RPMI7951 (cell line): Measurements from ENCODE around the gene DYRK1B. TPM values are rescaled to one million over a fixed set of nuclear protein-coding genes. Genes with fewer than 3 reads are reported as not detected.

Experiments used
- DNase-seq: peaks from one replicate; pipeline ENCODE4 v3.0.0-alpha.2; 2012; ENCODE audit warnings: low read depth
- total RNA-seq: library from RNA; depleted of rRNA; stranded (reverse); fragments of >200 nt; shearing (Covaris generic); gene quantifications from 2 replicates; pipeline ENCODE4 v1.2.3, GENCODE V29; 2014

DYRK1B gene
- total RNA-seq, 1 experiment from 2014 or later, result 0.24 TPM

GRCh38 chr19:39858541-39858940 is 24.6 kb upstream of the DYRK1B start:
- DNase-seq, result no peak

- no peak for DNase-seq
Measured at GRCh38 chr19:39852882-39853281, 18.9 kb upstream of the DYRK1B start.

GRCh38 chr19:39850892-39851291 is 16.9 kb upstream of the DYRK1B start:
- DNase-seq, result no peak

DNA sequence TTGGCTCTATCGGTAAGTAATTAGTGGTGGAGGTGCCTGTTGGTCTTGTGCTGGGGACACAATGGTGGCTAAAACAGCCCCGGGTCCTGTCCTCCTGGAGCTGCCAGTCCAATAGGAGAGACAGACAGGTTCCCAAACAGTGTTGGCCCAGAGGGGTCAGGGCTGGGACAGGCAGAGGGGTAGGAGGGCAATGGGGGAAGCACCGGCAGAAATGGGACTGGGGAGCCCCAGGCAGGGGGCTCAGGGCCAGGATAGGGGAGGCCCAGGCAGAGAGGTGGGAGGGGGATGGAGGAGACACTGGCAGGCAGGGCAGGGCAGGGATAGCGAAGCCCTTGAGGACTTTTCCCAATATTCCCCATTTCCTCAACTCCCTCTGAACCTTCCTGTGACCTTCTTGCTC is 14.4 kb upstream of the DYRK1B start:
- DNase-seq, result no peak

GRCh38 chr19:39847525-39847924 is 13.6 kb upstream of the DYRK1B start:
- DNase-seq, result no peak

DNA sequence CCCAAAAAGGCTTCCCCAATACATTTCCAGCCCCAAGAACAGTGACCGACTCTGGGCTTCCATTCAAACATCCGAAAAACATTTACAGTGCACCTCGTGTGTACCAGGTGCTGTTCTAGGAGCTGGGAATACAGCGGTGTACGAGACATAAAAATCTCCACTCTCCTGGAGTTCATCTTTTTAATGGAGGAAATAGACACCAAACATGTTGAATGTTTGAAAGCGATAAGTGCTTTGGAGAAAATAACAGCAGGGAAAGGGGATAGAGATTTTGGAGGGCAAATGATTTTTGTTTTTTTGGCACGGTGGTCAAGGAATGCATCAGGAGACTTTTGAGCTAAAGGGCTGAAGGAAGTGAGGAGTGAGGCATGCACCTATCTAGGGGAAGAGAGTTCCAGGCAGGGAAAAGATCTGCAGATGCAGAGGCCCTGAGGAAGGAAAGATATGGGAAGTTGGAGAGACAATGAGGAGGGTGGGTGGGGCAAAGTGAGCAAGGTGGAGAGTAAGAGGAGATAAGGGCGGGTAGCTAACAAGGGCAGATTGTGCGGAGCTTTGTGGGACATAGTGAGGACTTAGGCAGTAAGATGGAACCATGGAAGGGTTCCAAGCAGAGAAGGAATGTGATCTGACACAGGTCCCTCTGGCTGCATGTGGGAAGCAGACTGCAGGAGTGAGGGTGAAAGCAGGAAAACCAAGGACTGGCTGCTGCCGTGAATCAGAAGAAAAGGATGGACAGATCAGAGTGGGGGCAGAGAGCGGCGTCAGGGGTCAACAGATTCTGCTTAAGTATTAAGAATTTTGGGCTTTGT is 12.9 kb upstream of the DYRK1B start:
- DNase-seq, result no peak

- peak; percentile 89 for DNase-seq
Measured at GRCh38 chr19:39845933-39846677, 12.1 kb upstream of the DYRK1B start, which contains the start of gene FBL. TSS of gene FBL (minus strand) at chr19:39846379. CDS start at chr19:39846300, 79 bp downstream.

GRCh38 chr19:39845584-39845932 is 11.6 kb upstream of the DYRK1B start:
- DNase-seq, result peak; percentile 38

DNA sequence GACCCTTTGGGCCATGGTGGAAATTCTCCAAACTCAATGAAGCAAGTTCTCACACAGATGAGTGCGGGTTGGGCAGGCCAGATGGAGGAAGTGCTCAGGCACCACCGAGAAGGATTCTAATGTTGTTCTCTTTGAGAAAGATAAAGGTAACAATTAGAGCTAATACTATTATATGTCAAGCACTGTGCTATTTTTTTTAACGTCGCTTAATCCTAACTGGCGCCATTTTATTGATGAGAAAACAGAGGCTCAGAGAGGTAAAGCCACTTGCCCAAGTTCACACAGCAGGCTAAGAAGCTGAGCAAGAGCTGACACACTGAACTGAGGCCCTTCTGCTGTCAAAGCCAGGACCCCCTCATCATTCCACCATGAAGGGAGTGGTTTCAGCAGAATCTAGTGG is 11.2 kb upstream of the DYRK1B start:
- DNase-seq, result no peak

DNA sequence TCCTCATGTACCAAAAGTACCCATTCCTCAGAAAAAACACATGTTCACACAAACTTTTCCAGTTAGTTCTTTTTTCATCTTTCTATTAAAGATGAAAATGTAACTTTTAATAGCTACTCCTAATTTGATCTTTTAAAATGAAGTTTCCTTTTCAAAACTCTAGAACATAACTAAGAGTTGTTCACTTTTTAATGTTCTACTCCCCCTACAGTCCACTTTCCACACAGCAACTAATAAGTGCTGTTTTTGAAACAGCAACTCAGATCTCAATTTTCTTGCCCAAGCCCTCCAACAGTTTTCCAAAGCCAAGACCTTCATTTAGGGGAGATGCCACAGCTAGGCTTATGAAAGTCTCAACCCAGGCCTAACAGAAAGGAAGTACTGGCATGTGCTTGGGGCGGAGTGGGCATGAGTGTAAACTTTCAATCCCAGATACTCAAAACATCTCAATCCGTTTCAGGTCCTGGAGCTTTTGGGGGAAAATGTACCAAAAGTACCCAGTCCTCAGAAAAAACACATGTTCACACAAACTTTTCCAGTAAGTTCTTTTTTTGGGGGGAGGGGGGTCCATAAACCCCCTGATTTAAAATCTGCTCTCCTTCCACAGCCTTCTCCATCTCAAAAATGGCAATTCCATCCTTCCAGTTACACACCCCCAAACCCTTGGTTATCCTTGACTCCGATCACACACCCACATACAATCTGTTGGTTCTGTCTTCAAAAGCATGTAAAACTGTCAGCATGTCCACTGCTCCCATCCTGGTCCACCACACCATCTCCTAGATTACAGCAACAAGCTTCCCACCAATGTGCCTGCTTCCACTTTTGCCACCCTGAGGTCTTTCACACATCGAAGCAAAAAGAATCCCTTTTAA is 10.2 kb upstream of the DYRK1B start:
- peak; percentile 59 for DNase-seq

DNA sequence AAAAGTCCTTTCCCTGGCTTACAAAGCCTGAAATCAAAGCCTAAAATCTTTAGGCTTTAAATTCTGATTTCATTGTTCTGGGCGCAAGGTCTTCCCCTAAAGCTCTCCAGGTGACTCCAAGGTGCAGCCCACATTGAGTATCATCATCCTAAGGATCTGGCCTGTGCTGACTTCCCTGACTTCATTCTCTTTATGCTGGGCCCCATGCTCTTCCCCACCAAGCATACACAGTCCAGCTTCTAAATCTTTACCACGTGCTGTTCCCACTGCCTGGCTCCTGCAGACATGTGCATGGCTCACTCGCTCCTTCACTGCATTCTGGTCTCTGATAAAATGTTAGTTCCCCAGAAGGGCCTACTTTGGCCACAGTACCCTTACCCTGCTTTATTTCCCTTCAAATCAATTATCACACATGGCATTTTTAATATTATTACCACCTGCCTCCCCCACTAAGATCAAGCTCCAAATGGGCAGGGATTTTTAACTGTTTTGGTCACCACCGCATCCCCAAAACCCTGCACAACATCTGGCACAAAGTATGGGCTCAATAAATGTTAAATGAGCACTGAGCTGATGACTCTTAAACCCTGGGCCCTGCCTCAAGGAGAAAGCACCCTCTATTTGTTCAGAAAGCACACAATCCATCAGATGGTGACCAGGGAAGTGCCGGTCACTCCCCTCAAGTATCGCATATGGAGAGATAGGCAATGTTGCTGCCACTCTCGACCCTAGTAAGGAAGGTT is 8.9 kb upstream of the DYRK1B start:
- DNase-seq, result no peak

DNA sequence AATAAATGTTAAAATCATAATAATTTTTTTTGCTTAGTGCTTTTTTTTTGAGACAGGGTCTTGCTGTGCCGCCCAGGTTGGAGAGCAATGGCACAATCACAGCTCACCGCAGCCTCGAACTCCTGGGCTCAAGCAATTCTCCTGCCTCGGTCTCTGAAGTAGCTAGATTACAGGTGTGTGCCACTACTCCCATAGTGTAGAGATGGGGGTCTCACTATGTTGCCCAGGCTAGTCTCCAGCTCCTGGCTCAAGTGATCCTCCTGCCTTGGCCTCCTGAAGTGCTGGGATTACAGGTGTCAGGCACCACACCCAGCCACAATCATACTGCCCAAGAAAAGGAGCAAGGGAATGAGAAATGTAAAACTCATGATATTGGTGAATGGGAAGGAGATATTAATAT is 7.1 kb upstream of the DYRK1B start:
- DNase-seq, result no peak

DNA sequence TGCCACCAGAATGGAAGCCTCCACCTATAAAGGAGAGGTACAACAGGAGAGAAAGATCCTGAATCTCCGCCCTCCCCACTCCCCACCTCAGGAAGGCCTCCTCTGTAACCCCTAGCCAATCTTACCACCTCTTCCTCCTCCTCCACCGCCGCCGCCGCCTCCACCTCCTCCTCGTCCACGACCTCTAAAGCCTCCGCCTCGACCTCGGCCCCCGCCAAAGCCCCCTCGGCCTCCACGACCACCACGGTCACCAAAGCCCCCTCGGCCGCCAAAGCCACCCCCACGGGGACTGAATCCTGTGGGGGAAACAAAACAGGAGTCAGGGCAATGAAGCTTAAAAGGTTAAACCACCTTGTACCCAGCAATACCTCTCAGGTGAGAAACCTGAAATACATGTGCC is 6.5 kb upstream of the DYRK1B start:
- no peak for DNase-seq

- no peak for DNase-seq
Measured at GRCh38 chr19:39839678-39840327, 5.8 kb upstream of the DYRK1B start.

DNA sequence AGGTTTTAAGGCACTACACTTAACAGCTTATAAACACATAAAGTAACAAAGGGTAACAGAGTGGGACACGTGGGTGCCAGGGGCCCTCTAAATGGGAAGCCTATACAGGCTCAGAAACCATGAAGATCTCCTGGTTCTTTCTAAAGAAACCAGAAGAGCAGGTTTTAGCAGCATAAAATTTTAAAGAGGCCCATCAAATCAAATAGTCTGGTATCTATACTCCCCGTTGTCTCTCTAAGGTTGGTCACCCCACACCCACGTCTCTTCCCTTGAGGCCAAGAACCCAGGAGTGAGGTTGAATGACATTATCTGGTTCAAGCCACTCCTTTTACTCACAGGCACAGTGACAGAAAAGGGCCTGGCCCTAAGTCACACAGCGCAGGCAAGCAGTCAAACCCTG is 4.6 kb upstream of the DYRK1B start:
- no peak for DNase-seq

DNA sequence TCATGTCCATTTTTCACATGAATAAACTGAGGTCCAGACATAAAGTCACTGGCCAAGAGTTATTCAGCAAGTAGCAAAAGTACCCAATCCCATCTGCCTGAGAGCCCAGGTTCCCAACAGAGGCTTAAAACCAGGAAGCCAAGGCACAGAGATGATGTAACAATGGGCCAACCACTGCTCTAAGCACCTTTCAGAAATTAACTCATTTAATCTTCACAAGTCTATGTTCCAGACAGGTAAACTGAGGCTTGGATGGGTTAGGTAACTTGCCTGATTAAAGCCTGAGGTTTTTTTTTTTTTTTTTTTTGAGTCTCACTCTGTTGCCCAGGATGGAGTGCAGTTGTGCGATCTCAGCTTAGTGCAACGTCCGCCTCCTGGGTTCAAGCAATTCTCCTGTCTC is 4.0 kb upstream of the DYRK1B start:
- DNase-seq, result no peak

DNA sequence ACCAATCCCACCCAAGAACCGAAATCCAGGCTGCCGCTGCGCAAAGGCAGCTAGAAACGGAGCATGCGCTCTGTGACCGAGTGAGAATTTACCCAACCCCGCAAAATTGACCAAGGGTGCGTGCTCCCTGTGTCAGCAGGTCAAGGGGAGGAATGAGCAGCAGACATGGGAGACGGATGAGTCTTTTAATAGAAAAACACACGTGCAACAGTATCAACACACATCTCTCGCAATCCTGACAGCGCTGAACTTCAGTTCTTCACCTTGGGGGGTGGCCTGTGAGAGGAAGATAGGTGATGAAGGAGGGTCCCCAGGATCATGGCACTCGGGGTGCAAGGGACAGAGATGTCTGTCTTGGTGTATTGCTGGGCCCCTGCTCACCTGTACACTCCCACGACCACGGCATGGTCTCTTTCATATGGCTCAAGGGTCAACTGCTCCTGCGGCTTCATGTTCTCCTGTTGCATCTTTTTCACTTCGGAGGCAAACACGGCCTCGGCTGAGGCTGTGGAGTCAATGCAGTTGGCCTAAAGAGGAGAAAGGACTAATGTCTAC is 402 bp upstream of the DYRK1B start:
- no peak for DNase-seq

DNA sequence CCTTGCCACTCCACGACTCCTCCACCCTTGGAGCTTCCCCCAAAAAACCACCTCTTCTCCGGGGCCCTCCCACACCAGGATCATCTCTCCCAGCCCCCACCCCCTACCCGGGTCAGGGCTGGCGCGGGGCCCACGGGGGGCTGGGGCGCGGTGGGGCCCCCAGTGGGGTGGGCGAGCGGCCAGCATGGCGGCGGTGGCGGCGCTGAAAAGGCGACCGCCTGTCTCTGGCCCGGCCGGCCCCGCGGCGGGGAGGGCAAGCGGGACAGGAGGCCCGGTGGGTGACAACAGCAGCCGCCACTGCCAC is 850 bp downstream of the DYRK1B start:
- no peak for DNase-seq

GRCh38 chr19:39832341-39833083 is 1.4 kb downstream of the DYRK1B start:
- no peak for DNase-seq

DNA sequence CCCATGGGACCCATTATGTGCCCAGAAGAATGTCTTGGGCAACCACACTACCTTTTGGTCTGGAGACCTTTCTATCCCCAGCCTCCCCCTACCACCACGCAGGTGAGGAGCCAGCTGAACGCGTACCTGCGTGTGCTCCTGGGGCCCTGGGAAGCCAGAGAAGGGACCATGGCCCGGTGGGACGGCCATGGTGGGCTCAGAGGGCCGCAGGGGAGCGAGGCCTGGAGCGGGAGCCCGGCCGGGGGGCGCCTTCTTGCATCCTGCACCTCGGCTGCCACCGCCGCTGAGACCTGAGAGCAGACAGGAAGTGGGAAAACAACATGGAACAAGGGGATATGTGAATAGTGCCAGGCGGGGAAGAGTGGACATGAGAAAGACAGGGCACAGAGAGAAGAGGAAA is 2.3 kb downstream of the DYRK1B start:
- DNase-seq, result no peak
